Psoas muscle (tissue), 8 donors: ENCODE data around the gene NLRP3. TPM values are rescaled to one million over a fixed set of nuclear protein-coding genes. Genes with fewer than 3 reads are reported as not detected.

Experiments
- ATAC-seq, 4 donors: fragments of 200-7000 bp; cut with Tn5 transposase; one replicate each; pipeline ENCODE4 v1.9.1; 2020; ENCODE audit warnings: moderate library complexity in 3 of 4, mild to moderate bottlenecking in 2 of 4
- DNase-seq, 2 donors: peaks; one replicate each; pipeline ENCODE4 v3.0.0-alpha.2; 2020
- H3K27ac ChIP-seq: fragments of 200-600 bp; one replicate; pipeline ENCODE4 v1.8.0; 2022
- H3K27me3 ChIP-seq, 3 donors: fragments of 200-600 bp in 1 of 3; one replicate each; pipeline versions ENCODE4 v1.6.1 to v1.8.0; 2013 to 2022; ENCODE audit warnings: low read length in 2 of 3, mild to moderate bottlenecking in 2 of 3, moderate library complexity in 1 of 3; ENCODE audit not compliant: insufficient read depth in 3 of 3
- H3K36me3 ChIP-seq, 2 donors: fragments of 200-600 bp in 1 of 2; one replicate each; pipeline versions ENCODE4 v1.6.1 to v1.8.0; 2013 to 2022; ENCODE audit warnings: low read depth in 1 of 2, mild to moderate bottlenecking in 1 of 2, moderate library complexity in 1 of 2; ENCODE audit not compliant: insufficient read depth in 1 of 2
- H3K4me1 ChIP-seq: fragments of 200-600 bp; one replicate; pipeline ENCODE4 v1.8.0; 2022
- H3K4me3 ChIP-seq: fragments of 200-600 bp; one replicate; pipeline ENCODE4 v1.8.0; 2022; ENCODE audit warnings: mild to moderate bottlenecking
- H3K9me3 ChIP-seq: fragments of 200-600 bp; one replicate; pipeline ENCODE4 v1.8.0; 2022
- CTCF ChIP-seq: fragments of 200-600 bp; IDR thresholded peaks from one replicate; pipeline ENCODE4 v1.8.0; 2022; ENCODE audit warnings: antibody characterized with exemption
- WGBS, 3 donors: extraction: QIAGEN DNeasy Blood & Tissue Kit; methylation state at CpG; one replicate each; pipeline versions ENCODE4 v1.1.6 to v1.1.7; 2013; 5-methylcytosine and 5-hydroxymethylcytosine counted together
- intact Hi-C, 2 donors: fragments of 100-400 bp; cut with DNase I; formaldehyde crosslinking; loops; one replicate each; pipeline versions ENCODE4 v1.11.0 to v1.14.2; 2022
- polyA plus RNA-seq, 3 donors: library from polyadenylated mRNA; stranded (reverse); fragments of 200-250 nt; gene quantifications; one replicate each; pipeline ENCODE4 v1.2.3, GENCODE V29; 2013
- total RNA-seq, 4 donors: library from RNA; stranded (reverse); fragmentation: NEBNext Ultra II Directional in 2 of 4; extraction: Animal tissue kit (Norgen Biotek cat#: 25700) in 2 of 4; gene quantifications; one replicate each; pipeline versions ENCODE4 v1.2.1 to v1.2.4, GENCODE V29; 2021 to 2023
- donor health status: healthy with polysubstance abuse.
- donor health status: DM: no; HTN: no; CAD: no; lungs with moderate emphysema.
- donor health status: Bipolar disorder and iron deficiency.
- donor health status: healthy.
- donor health status: DM: yes; HTN: yes; CAD: no.
- donor health status: DM: no; HTN: no; CAD: no.
- donor health status: DM: no; HTN: no; CAD: no.
- donor health status: DM: yes; HTN: yes; CAD: no.

NLRP3 gene
- total and polyA plus RNA-seq, 7 donors = 0.07 to 0.98 (median 0.27) TPM

GRCh38 chr1:247445526-247446356, 29.8 kb downstream of the NLRP3 start:
- Histone ChIP-seq H3K4me1 (no peaks in the 10 kb centered on the region), H3K9me3 (no peaks in the 10 kb centered on the region), H3K27ac (no peak overlapping the region), H3K36me3 (no peaks in the 10 kb centered on the region), H3K4me3 (no peak overlapping the region), H3K27me3 (peaks cover 0 to 1% (median 0%) of the 10 kb centered on the region in 3 donors)
- no peak for ATAC-seq
- TF ChIP-seq CTCF = no peak
- 61 to 66% (median 64%) methylated on average over 17 of the region's 17 CpGs for whole genome bisulfite sequencing, 3 donors
- DNase-seq = no peak
- intact Hi-C loops = no loop called here

GRCh38 chr1:247447162-247447909, 31.4 kb downstream of the NLRP3 start:
- Histone ChIP-seq H3K4me3 (peak overlapping the region; percentile 69), H3K27ac (no peak overlapping the region)
- DNase-seq = no peak

GRCh38 chr1:247448107-247448791, 32.3 kb downstream of the NLRP3 start:
- peak overlapping the region; percentile 60 for H3K27ac ChIP-seq
- intact Hi-C loops = no loop called here
- ATAC-seq (peak; percentile 76 to 98 (median 84)), DNase-seq (peak; percentile 66 to 76)
- no peaks in the 10 kb centered on the region for H3K9me3 ChIP-seq
- H3K27me3 ChIP-seq = peaks cover 0 to 1% (median 0%) of the 10 kb centered on the region in 3 donors
- H3K4me1 ChIP-seq = no peaks in the 10 kb centered on the region
- peak overlapping the region; percentile 69 for H3K4me3 ChIP-seq
- no peak for TF ChIP-seq CTCF
- no peaks in the 10 kb centered on the region for H3K36me3 ChIP-seq
- WGBS, 3 donors = 3 to 8% (median 7%) methylated on average over 31 of the region's 31 CpGs

More at GRCh38 chr1:247447162-247447909, 31.4 kb downstream of the NLRP3 start:
- Histone ChIP-seq H3K9me3 (no peaks in the 10 kb centered on the region), H3K36me3 (no peaks in the 10 kb centered on the region), H3K27me3 (peaks cover 0 to 1% (median 0%) of the 10 kb centered on the region in 3 donors), H3K4me1 (no peaks in the 10 kb centered on the region)
- WGBS, 3 donors = 85 to 87% (median 87%) methylated on average over 7 of the region's 7 CpGs
- ATAC-seq = no peak
- no peak for TF ChIP-seq CTCF
- intact Hi-C loops = no loop called here

GRCh38 chr1:247451388-247452010, 35.5 kb downstream of the NLRP3 start:
- intact Hi-C loops = no loop called here
- Histone ChIP-seq H3K4me3 (no peak overlapping the region), H3K27me3 (peaks cover 0 to 11% (median 3%) of the 10 kb centered on the region in 3 donors), H3K4me1 (no peaks in the 10 kb centered on the region), H3K9me3 (no peaks in the 10 kb centered on the region), H3K27ac (no peak overlapping the region), H3K36me3 (no peaks in the 10 kb centered on the region)
- DNase-seq (no peak), ATAC-seq (no peak)
- 91 to 93% (median 92%) methylated on average over 23 of the region's 23 CpGs for WGBS, 3 donors
- no peak for TF ChIP-seq CTCF
